ENCODE data around the gene ALDH16A1. TPM values are rescaled to one million over a fixed set of nuclear protein-coding genes. Genes with fewer than 3 reads are reported as not detected.

The ALDH16A1 gene
- total and polyA plus RNA-seq, 2 of the 8 experiments (the other 6 are each of a cell fraction or from before 2014, with no cell fraction given) = 30.5 to 34.3 TPM

DNA sequence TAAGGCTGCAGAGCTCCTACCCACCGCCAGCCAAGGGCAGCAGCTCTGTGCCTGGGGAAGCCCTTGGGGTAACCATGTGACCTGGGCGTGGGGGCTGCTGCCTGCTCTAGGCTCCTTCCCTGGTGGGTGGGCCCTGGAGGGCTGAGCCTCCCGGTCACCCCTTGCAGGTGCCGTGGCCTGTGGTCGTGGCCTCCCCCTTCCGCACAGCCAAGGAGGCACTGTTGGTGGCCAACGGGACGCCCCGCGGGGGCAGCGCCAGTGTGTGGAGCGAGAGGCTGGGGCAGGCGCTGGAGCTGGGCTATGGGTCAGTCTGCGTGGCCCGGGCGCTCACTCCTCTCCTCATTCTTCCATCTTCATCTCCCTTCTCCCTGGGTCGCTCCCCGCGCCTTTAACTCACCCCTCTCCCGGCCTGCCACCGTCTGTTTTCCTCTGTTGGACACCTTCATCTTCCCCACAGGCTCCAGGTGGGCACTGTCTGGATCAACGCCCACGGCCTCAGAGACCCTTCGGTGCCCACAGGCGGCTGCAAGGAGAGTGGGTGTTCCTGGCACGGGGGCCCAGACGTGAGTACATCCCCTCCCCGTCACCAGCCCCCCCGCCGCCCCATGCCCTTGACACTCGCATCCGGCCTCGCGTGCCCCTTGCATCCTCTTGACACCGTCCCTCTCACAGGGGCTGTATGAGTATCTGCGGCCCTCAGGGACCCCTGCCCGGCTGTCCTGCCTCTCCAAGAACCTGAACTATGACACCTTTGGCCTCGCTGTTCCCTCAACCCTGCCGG lies 11.1 kb downstream of the ALDH16A1 start (continued):
- TF ChIP-seq GABPA (IDR thresholded peaks at IDR 0.05; ENCODE audit: borderline replicate concordance, insufficient read depth, low read length) = no peak
- TF ChIP-seq EP300 (IDR thresholded peaks at IDR 0.05; ENCODE audit: borderline replicate concordance in 1 of 2, low read depth in 2 of 2, low read length in 2 of 2) = no peak
- no peak for TF ChIP-seq CHD2 (IDR thresholded peaks at IDR 0.05; ENCODE audit: low read length)
- TF ChIP-seq CEBPB (IDR thresholded peaks at IDR 0.05; ENCODE audit: low read depth, low read length) = no peak
- no peak for TF ChIP-seq YY1 (IDR thresholded peaks at IDR 0.05; ENCODE audit: low read depth, low read length)
- TF ChIP-seq CHD1 (IDR thresholded peaks at IDR 0.05; ENCODE audit: low read depth, low read length) = no peak
- no peak for TF ChIP-seq NRF1 (IDR thresholded peaks at IDR 0.05; ENCODE audit: low read depth, low read length)

Data from H1 (cell line).